Measurements from ENCODE around the gene IGFL4.

Gene IGFL4

DNA sequence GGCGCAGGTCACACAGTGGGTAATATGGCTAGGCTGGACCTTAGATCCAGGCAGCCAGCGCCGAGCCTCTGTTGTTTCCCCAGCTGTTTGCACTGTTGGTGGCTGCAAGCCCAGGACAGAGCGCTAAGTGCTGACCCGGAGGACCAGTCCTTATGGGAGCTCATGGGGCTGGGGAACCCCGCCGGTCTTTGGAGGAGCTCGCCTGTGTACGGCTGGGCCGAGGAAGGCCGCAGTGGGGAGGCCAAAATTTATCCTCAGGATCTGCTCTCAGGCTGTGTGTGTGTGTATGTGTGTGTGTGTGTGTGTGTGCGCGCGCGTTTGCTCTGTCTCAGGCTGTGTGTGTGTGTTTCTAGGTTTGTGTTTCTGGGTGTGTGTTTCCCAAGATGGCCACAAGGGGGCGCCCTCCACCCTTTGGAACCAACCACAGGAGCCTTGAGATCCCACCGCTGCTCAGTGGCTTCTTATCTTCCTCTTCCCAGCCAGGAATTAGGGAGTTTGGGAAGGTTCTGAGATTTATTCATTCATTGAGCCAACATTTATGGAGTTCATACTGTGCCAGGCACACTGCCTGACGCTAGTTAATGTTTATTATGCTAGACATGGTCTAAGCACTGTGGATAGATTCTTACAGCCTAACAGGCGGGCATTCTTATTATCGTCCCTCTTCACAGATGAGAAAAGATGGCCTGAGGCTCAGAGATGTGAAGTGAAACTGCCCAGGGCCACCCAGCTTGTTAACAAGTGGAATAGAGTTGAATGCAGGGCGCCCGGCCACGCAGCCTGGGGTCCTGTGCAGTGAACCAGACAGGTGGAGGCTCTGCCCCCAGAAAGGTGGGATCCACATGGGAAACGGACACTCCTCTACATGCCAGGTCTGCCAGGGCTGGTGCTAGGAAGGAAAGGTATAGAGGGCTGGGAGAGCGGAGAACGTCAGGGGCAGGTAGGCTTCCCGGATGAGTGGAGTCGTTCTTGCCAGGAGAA lies 31.0 kb downstream of the IGFL4 start (continued):
- TF ChIP-seq ZNF768 (tag by site-specific recombination; IDR thresholded peaks at IDR 0.05), result no peak
- no peak; the same call in 1 of the 2 replicates for TF ChIP-seq GLI4 (tag by site-specific recombination; IDR thresholded peaks at IDR 0.05)
- peak; percentile 63; the same call in 1 of the 2 replicates for TF ChIP-seq ZNF660 (tag by site-specific recombination; IDR thresholded peaks at IDR 0.05)
- peak; percentile 56; the same call in 1 of the 2 replicates for TF ChIP-seq ZFP69B (tag by site-specific recombination; IDR thresholded peaks at IDR 0.05)
- no peak for TF ChIP-seq MYNN (tag by site-specific recombination; IDR thresholded peaks at IDR 0.05; ENCODE audit: borderline replicate concordance)
- TF ChIP-seq ZNF23 (tag by site-specific recombination; IDR thresholded peaks at IDR 0.05; ENCODE audit: borderline replicate concordance), result no peak
- no peak for TF ChIP-seq GLI2 (tag by site-specific recombination; IDR thresholded peaks at IDR 0.05; ENCODE audit: borderline replicate concordance, low read depth)
- TF ChIP-seq ZNF560 (tag by site-specific recombination; IDR thresholded peaks at IDR 0.05; ENCODE audit: borderline replicate concordance), result no peak
- TF ChIP-seq ZNF398 (tag by site-specific recombination; IDR thresholded peaks at IDR 0.05), result no peak; the same call in 1 of the 2 replicates
- TF ChIP-seq ZXDB (tag by site-specific recombination; IDR thresholded peaks at IDR 0.05), result peak; percentile 78
- no peak for TF ChIP-seq ZNF404 (tag by site-specific recombination; IDR thresholded peaks at IDR 0.05)
- TF ChIP-seq PRDM4 (tag by site-specific recombination; IDR thresholded peaks at IDR 0.05), result peak; percentile 62
- TF ChIP-seq ZNF433 (tag by site-specific recombination; IDR thresholded peaks at IDR 0.05; ENCODE audit: low read depth), result no peak
- TF ChIP-seq, protein P1, sequence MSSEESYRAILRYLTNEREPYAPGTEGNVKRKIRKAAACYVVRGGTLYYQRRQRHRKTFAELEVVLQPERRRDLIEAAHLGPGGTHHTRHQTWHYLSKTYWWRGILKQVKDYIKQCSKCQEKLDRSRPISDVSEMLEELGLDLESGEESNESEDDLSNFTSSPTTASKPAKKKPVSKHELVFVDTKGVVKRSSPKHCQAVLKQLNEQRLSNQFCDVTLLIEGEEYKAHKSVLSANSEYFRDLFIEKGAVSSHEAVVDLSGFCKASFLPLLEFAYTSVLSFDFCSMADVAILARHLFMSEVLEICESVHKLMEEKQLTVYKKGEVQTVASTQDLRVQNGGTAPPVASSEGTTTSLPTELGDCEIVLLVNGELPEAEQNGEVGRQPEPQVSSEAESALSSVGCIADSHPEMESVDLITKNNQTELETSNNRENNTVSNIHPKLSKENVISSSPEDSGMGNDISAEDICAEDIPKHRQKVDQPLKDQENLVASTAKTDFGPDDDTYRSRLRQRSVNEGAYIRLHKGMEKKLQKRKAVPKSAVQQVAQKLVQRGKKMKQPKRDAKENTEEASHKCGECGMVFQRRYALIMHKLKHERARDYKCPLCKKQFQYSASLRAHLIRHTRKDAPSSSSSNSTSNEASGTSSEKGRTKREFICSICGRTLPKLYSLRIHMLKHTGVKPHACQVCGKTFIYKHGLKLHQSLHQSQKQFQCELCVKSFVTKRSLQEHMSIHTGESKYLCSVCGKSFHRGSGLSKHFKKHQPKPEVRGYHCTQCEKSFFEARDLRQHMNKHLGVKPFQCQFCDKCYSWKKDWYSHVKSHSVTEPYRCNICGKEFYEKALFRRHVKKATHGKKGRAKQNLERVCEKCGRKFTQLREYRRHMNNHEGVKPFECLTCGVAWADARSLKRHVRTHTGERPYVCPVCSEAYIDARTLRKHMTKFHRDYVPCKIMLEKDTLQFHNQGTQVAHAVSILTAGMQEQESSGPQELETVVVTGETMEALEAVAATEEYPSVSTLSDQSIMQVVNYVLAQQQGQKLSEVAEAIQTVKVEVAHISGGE (tag by site-specific recombination; conservative IDR thresholded peaks at IDR 0.05; ENCODE audit: low read depth), result no peak
- no peak for TF ChIP-seq OVOL3 (tag by site-specific recombination; IDR thresholded peaks at IDR 0.05)
- TF ChIP-seq ZNF211 (tag by site-specific recombination; IDR thresholded peaks at IDR 0.05; ENCODE audit: low read depth), result no peak
- no peak for TF ChIP-seq REST (tag by site-specific recombination; IDR thresholded peaks at IDR 0.05)
- TF ChIP-seq SETDB1 (IDR thresholded peaks at IDR 0.05; ENCODE audit: insufficient read length, low read length), result no peak
- TF ChIP-seq ZNF558 (tag by site-specific recombination; IDR thresholded peaks at IDR 0.05), result no peak
- no peak for TF ChIP-seq ATF2 (tag by site-specific recombination; IDR thresholded peaks at IDR 0.05; ENCODE audit: low read depth)
- no peak for TF ChIP-seq TRIM28 (IDR thresholded peaks at IDR 0.05; ENCODE audit: borderline replicate concordance, low read length)
- TF ChIP-seq HIC1 (tag by site-specific recombination; IDR thresholded peaks at IDR 0.05), result no peak
- no peak for TF ChIP-seq ZNF114 (tag by site-specific recombination; IDR thresholded peaks at IDR 0.05)
